ENCODE measurements around the gene CSMD2.

Gene CSMD2

GRCh38 chr1:33997127-33998036, 167.6 kb downstream of the CSMD2 start:
- no peak overlapping the region for H3K9ac ChIP-seq (ENCODE audit: low read length)

GRCh38 chr1:33996281-33996680, 168.7 kb downstream of the CSMD2 start:
- Histone ChIP-seq H3K27me3 (ENCODE audit: low read depth, low read length) (peaks cover 3% of the 10 kb centered on the region; the same call in 1 of the 2 replicates), H3K9ac (ENCODE audit: low read length) (no peak overlapping the region), H4K20me1 (ENCODE audit: insufficient read depth, low read length) (no peaks in the 10 kb centered on the region), H3K4me1 (ENCODE audit: low read length) (no peaks in the 10 kb centered on the region), H3K36me3 (replicated peaks; ENCODE audit: low read depth, low read length) (no peaks in the 10 kb centered on the region), H3K9me3 (ENCODE audit: insufficient read depth, low read length) (no peaks in the 10 kb centered on the region), H3K4me2 (ENCODE audit: low read length) (no peak overlapping the region), H3K27ac (ENCODE audit: low read length) (no peak overlapping the region), H2AFZ (ENCODE audit: low read depth, low read length) (no peak overlapping the region), H3K79me2 (ENCODE audit: low read length) (no peaks in the 10 kb centered on the region), H3K4me3 (ENCODE audit: low read length) (no peak overlapping the region)
- TF ChIP-seq EZH2phosphoT487 (IDR thresholded peaks at IDR 0.05; ENCODE audit: low read depth): no peak
- no peak for TF ChIP-seq CTCF (IDR thresholded peaks at IDR 0.05; ENCODE audit: low read depth, low read length)

More at GRCh38 chr1:33997127-33998036, 167.6 kb downstream of the CSMD2 start:
- Histone ChIP-seq H3K36me3 (replicated peaks; ENCODE audit: low read depth, low read length) (no peaks in the 10 kb centered on the region), H3K79me2 (ENCODE audit: low read length) (no peaks in the 10 kb centered on the region), H3K4me1 (ENCODE audit: low read length) (no peaks in the 10 kb centered on the region), H3K4me2 (ENCODE audit: low read length) (no peak overlapping the region), H3K4me3 (ENCODE audit: low read length) (no peak overlapping the region), H2AFZ (ENCODE audit: low read depth, low read length) (no peak overlapping the region), H3K27me3 (ENCODE audit: low read depth, low read length) (peaks cover 3% of the 10 kb centered on the region; the same call in 1 of the 2 replicates), H3K27ac (ENCODE audit: low read length) (no peak overlapping the region), H3K9me3 (ENCODE audit: insufficient read depth, low read length) (no peaks in the 10 kb centered on the region), H4K20me1 (ENCODE audit: insufficient read depth, low read length) (no peaks in the 10 kb centered on the region)
- no peak for TF ChIP-seq CTCF (IDR thresholded peaks at IDR 0.05; ENCODE audit: low read depth, low read length)
- no peak for TF ChIP-seq EZH2phosphoT487 (IDR thresholded peaks at IDR 0.05; ENCODE audit: low read depth)

GRCh38 chr1:33993301-33993700, 171.7 kb downstream of the CSMD2 start:
- Histone ChIP-seq H3K27me3 (ENCODE audit: low read depth, low read length) (peaks cover 3% of the 10 kb centered on the region; the same call in 1 of the 2 replicates), H3K36me3 (replicated peaks; ENCODE audit: low read depth, low read length) (no peaks in the 10 kb centered on the region), H3K4me2 (ENCODE audit: low read length) (no peak overlapping the region), H3K79me2 (ENCODE audit: low read length) (no peaks in the 10 kb centered on the region), H3K27ac (ENCODE audit: low read length) (no peak overlapping the region), H3K4me3 (ENCODE audit: low read length) (no peak overlapping the region), H2AFZ (ENCODE audit: low read depth, low read length) (no peak overlapping the region), H3K9me3 (ENCODE audit: insufficient read depth, low read length) (no peaks in the 10 kb centered on the region), H3K9ac (ENCODE audit: low read length) (no peak overlapping the region), H4K20me1 (ENCODE audit: insufficient read depth, low read length) (no peaks in the 10 kb centered on the region), H3K4me1 (ENCODE audit: low read length) (no peaks in the 10 kb centered on the region)
- TF ChIP-seq EZH2phosphoT487 (IDR thresholded peaks at IDR 0.05; ENCODE audit: low read depth): no peak
- no peak for TF ChIP-seq CTCF (IDR thresholded peaks at IDR 0.05; ENCODE audit: low read depth, low read length)

GRCh38 chr1:33990281-33990680, 174.7 kb downstream of the CSMD2 start:
- no peaks in the 10 kb centered on the region for H3K36me3 ChIP-seq (replicated peaks; ENCODE audit: low read depth, low read length)
- no peak overlapping the region for H3K4me2 ChIP-seq (ENCODE audit: low read length)
- no peak for TF ChIP-seq CTCF (IDR thresholded peaks at IDR 0.05; ENCODE audit: low read depth, low read length)
- no peak for TF ChIP-seq EZH2phosphoT487 (IDR thresholded peaks at IDR 0.05; ENCODE audit: low read depth)
- H3K27me3 ChIP-seq (ENCODE audit: low read depth, low read length): no peaks in the 10 kb centered on the region
- no peaks in the 10 kb centered on the region for H3K9me3 ChIP-seq (ENCODE audit: insufficient read depth, low read length)
- H3K9ac ChIP-seq (ENCODE audit: low read length): no peak overlapping the region
- H3K4me1 ChIP-seq (ENCODE audit: low read length): no peaks in the 10 kb centered on the region
- H4K20me1 ChIP-seq (ENCODE audit: insufficient read depth, low read length): no peaks in the 10 kb centered on the region
- H3K27ac ChIP-seq (ENCODE audit: low read length): no peak overlapping the region
- no peak overlapping the region for H2AFZ ChIP-seq (ENCODE audit: low read depth, low read length)
- no peaks in the 10 kb centered on the region for H3K79me2 ChIP-seq (ENCODE audit: low read length)
- no peak overlapping the region for H3K4me3 ChIP-seq (ENCODE audit: low read length)
